ENCODE data around the gene ARHGAP9. TPM values are rescaled to one million over a fixed set of nuclear protein-coding genes. Genes with fewer than 3 reads are reported as not detected.

ARHGAP9 gene
- total RNA-seq, 4 donors from 2014 or later: 11.7 to 87.2 (median 27.3) TPM; not detected in 1

DNA sequence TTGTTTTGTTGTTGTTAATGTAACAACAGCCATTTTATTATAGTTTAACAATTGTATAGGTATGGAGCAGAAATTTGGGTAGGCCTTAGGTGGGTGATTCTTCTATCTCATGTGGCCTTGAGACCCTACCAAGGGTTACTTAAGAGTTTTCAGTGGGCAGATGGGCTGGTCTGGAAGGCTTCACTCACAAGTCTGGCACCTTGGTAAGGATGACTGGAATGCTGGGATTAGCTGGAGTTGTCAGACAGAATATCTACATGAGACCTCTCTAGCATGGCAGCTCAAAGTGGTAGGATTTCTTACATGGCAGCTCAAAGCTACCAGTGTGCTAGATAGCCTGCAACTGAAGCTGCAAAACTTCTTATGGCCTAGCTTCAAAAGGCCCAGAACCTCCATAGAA lies 6.0 kb upstream of the ARHGAP9 start:
- in situ Hi-C loops (cut with MboI; ENCODE audit: low pct_ligation_motif_present in 1 of 4, low pct_unique_long_range_greater_than_20kb in 1 of 4, low sequenced_read_pairs in 3 of 4): no loop called here
- no peak for DNase-seq
- peaks cover 0 to 10% (median 3%) of the 10 kb centered on the region in 4 donors for H3K36me3 ChIP-seq

DNA sequence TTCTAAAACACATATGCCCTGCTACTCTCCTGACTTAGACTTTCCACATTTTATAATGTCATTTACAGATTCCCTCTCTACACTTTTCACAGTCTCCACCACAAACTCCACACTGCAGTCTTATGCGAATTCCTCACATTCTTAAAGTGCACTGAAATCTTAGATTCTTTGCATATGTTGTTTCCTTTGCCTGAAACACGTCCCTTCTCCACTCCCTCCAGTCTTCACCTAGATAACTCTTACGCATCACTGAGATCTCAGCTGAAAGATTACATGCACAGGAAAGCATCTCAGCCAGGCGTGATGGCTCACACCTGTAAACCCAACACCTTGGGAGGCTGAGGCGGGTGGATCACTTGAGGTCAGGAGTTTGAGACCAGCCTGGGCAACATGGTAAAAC lies 3.8 kb upstream of the ARHGAP9 start:
- Histone ChIP-seq H3K27ac (no peak overlapping the region), H3K4me3 (no peak overlapping the region), H3K36me3 (no peaks in the 10 kb centered on the region), H3K9me3 (no peaks in the 10 kb centered on the region), H3K27me3 (peaks cover 34% of the 10 kb centered on the region), H3K4me1 (peaks cover 0 to 20% (median 4%) of the 10 kb centered on the region in 4 donors)
- intact Hi-C loops (cut with DNase I; ENCODE audit: low total_unique reads) (no loop called here), in situ Hi-C loops (cut with MboI; ENCODE audit: low pct_ligation_motif_present in 1 of 4, low pct_unique_long_range_greater_than_20kb in 1 of 4, low sequenced_read_pairs in 3 of 4) (no loop called here)
- WGBS, 2 donors (ENCODE audit: low coverage in 1 of 2): 60 to 62% methylated on average over 3 to 5 of the region's 5 CpGs
- TF ChIP-seq, protein P1, sequence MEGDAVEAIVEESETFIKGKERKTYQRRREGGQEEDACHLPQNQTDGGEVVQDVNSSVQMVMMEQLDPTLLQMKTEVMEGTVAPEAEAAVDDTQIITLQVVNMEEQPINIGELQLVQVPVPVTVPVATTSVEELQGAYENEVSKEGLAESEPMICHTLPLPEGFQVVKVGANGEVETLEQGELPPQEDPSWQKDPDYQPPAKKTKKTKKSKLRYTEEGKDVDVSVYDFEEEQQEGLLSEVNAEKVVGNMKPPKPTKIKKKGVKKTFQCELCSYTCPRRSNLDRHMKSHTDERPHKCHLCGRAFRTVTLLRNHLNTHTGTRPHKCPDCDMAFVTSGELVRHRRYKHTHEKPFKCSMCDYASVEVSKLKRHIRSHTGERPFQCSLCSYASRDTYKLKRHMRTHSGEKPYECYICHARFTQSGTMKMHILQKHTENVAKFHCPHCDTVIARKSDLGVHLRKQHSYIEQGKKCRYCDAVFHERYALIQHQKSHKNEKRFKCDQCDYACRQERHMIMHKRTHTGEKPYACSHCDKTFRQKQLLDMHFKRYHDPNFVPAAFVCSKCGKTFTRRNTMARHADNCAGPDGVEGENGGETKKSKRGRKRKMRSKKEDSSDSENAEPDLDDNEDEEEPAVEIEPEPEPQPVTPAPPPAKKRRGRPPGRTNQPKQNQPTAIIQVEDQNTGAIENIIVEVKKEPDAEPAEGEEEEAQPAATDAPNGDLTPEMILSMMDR (IDR thresholded peaks at IDR 0.05): no peak
- TF ChIP-seq EP300 (IDR thresholded peaks at IDR 0.05; ENCODE audit: low read depth): no peak
- DNase-seq: no peak

More for the DNA sequence above, 6.0 kb upstream of the ARHGAP9 start:
- H3K27me3 ChIP-seq: peaks cover 14% of the 10 kb centered on the region
- no peaks in the 10 kb centered on the region for H3K9me3 ChIP-seq
- no peak overlapping the region for H3K27ac ChIP-seq
- TF ChIP-seq, protein P1 (IDR thresholded peaks at IDR 0.05): no peak
- TF ChIP-seq EP300 (IDR thresholded peaks at IDR 0.05; ENCODE audit: low read depth) (no peak), POLR2A (IDR thresholded peaks at IDR 0.05) (no peak), POLR2AphosphoS5 (IDR thresholded peaks at IDR 0.05) (no peak)
- no peak overlapping the region for H3K4me3 ChIP-seq
- intact Hi-C loops (cut with DNase I; ENCODE audit: low total_unique reads): no loop called here
- peaks cover 8 to 17% (median 14%) of the 10 kb centered on the region in 4 donors for H3K4me1 ChIP-seq

DNA sequence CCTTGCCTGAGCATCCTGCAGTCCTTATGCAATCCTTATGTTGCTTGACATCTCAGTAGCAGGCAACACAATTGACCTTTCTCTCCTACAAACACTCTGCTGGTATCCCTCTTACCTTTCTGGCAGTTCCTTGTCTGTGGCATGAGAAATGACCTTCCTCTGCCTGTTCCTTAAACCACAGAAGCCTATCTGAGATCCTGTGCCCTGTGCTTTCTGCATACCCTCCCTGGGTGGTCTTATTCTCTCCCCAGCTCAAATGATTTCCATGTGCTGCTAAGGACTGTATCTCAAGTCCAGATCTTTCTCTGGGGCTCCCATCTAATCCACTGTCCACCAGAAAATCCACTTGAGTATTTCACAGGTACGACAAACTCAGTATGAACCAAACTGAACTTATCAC lies 2.0 kb upstream of the ARHGAP9 start:
- 65% methylated on average over 1 of the region's 1 CpG; no CpG with 5 or more reads in 1 of the 2 donors for WGBS, 2 donors (ENCODE audit: low coverage in 1 of 2)

DNA sequence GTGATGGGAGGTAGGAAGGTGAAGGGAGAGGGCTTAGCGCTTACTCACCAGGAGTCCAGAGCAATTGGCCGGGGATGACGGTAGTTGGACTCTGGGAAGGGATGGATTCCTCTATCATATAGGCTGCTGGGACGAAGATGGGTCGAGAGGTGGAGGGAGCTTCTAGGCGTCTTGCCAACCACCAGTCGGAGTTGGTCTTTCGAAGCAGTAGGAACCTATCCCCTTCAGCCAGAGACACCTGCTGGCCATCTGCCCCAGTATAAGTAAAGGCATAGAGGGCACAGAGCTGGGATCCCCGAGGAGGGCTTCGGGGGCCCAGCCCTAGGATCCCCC lies 657 bp downstream of the ARHGAP9 start:
- Histone ChIP-seq H3K4me1 (peaks cover 15 to 33% (median 16%) of the 10 kb centered on the region in 4 donors), H3K36me3 (no peaks in the 10 kb centered on the region), H3K4me3 (peak overlapping the region in 1 of 4 donors; percentile 44), H3K27ac (peak overlapping the region; percentile 65 to 81 (median 78)), H3K9me3 (no peaks in the 10 kb centered on the region), H3K27me3 (peaks cover 77% of the 10 kb centered on the region)
- TF ChIP-seq, protein P1 (IDR thresholded peaks at IDR 0.05): no peak
- no peak for TF ChIP-seq POLR2A (IDR thresholded peaks at IDR 0.05)
- no peak for TF ChIP-seq POLR2AphosphoS5 (IDR thresholded peaks at IDR 0.05)
- TF ChIP-seq EP300 (IDR thresholded peaks at IDR 0.05; ENCODE audit: low read depth): no peak
- no peak for DNase-seq
- intact Hi-C loops (cut with DNase I; ENCODE audit: low total_unique reads): no loop called here
- in situ Hi-C loops (cut with MboI; ENCODE audit: low pct_ligation_motif_present in 1 of 4, low pct_unique_long_range_greater_than_20kb in 1 of 4, low sequenced_read_pairs in 3 of 4): no loop called here
- WGBS, 2 donors (ENCODE audit: low coverage in 1 of 2): 58 to 74% methylated on average over 2 to 10 of the region's 10 CpGs

More for the DNA sequence above, 2.0 kb upstream of the ARHGAP9 start:
- TF ChIP-seq POLR2A (IDR thresholded peaks at IDR 0.05) (no peak), EP300 (IDR thresholded peaks at IDR 0.05; ENCODE audit: low read depth) (no peak), POLR2AphosphoS5 (IDR thresholded peaks at IDR 0.05) (no peak)
- TF ChIP-seq, protein P1 (IDR thresholded peaks at IDR 0.05): no peak
- Histone ChIP-seq H3K36me3 (no peaks in the 10 kb centered on the region), H3K4me3 (no peak overlapping the region), H3K27ac (no peak overlapping the region), H3K4me1 (peaks cover 0 to 14% (median 0%) of the 10 kb centered on the region in 4 donors), H3K27me3 (peaks cover 50% of the 10 kb centered on the region), H3K9me3 (no peaks in the 10 kb centered on the region)
- in situ Hi-C loops (cut with MboI; ENCODE audit: low pct_ligation_motif_present in 1 of 4, low pct_unique_long_range_greater_than_20kb in 1 of 4, low sequenced_read_pairs in 3 of 4): no loop called here
- intact Hi-C loops (cut with DNase I; ENCODE audit: low total_unique reads): no loop called here
- DNase-seq: no peak
